Ovary (tissue), 9 donors: ENCODE results near the gene FASTK. TPM values are rescaled to one million over a fixed set of nuclear protein-coding genes. Genes with fewer than 3 reads are reported as not detected.

Source experiments
- DNase-seq, 5 donors: peaks; one replicate each; pipeline ENCODE4 v3.0.0-alpha.2; 2019 to 2020
- H3K27ac ChIP-seq, 2 donors: fragments of 200-600 bp; one replicate each; pipeline versions ENCODE4 v1.5.1 to v1.8.0; 2019 to 2022
- H3K27me3 ChIP-seq: fragments of 200-600 bp; one replicate; pipeline ENCODE4 v1.8.0; 2022
- H3K36me3 ChIP-seq: fragments of 200-600 bp; sonication (generic); one replicate; pipeline ENCODE4 v1.5.1; 2019
- H3K4me1 ChIP-seq: one replicate; pipeline ENCODE4 v1.8.1; 2013; ENCODE audit warnings: mild to moderate bottlenecking, moderate library complexity; ENCODE audit not compliant: insufficient read depth
- H3K4me3 ChIP-seq: fragments of 200-600 bp; sonication (generic); one replicate; pipeline ENCODE4 v1.5.1; 2017
- H3K9me3 ChIP-seq, 2 donors: fragments of 200-600 bp in 1 of 2; sonication (generic) in 1 of 2; one replicate each; pipeline versions ENCODE4 v1.5.1 to v1.8.1; 2013 to 2019; ENCODE audit warnings: mild to moderate bottlenecking in 1 of 2, moderate library complexity in 1 of 2
- EP300 ChIP-seq: sonication (generic); formaldehyde crosslinking; IDR thresholded peaks from one replicate; pipeline ENCODE4 v1.6.1; 2017; ENCODE audit warnings: antibody characterized with exemption
- POLR2A ChIP-seq: fragments of 450-650 bp; IDR thresholded peaks from one replicate; pipeline ENCODE4 v1.6.1; 2017; ENCODE audit warnings: antibody characterized with exemption, mild to moderate bottlenecking, moderate library complexity
- WGBS, 3 donors: extraction: QIAGEN DNeasy Blood & Tissue Kit in 1 of 3; methylation state at CpG; one replicate each; pipeline versions ENCODE4 v1.1.5 to v1.1.7; 2013 to 2017; 5-methylcytosine and 5-hydroxymethylcytosine counted together
- intact Hi-C, 4 donors: fragments of 100-400 bp; cut with DNase I; formaldehyde crosslinking; loops; one replicate each; pipeline versions ENCODE4 v1.11.0 to v1.15.1; 2022 to 2023
- polyA plus RNA-seq, 2 donors: library from polyadenylated mRNA; stranded (reverse); fragments of 200-250 nt in 1 of 2; fragments of 350-450 nt in 1 of 2; fragmentation: Illumina TruSeq in 1 of 2; extraction: RNeasy Lipid Tissue Mini Kit (QIAGEN cat#74804) in 1 of 2; gene quantifications; one replicate each; pipeline ENCODE4 v1.2.3, GENCODE V29; 2013 to 2014
- total RNA-seq, 7 donors: library from RNA; depleted of rRNA in 2 of 7; stranded (reverse); fragments of >200 nt in 2 of 7; fragmentation: NEBNext Ultra II Directional in 3 of 7; extraction: Animal tissue kit (Norgen Biotek cat#: 25700) in 3 of 7; gene quantifications; one replicate each; pipeline versions ENCODE4 v1.1.0 to v1.2.4, GENCODE V29; 2016 to 2023
- TF ChIP-seq, protein P1 (sequence below), 3 donors: fragments of 450-650 bp in 2 of 3; fragments of 200-600 bp in 1 of 3; IDR thresholded peaks; one replicate each; pipeline versions ENCODE4 v1.5.1 to v1.8.0; 2016 to 2022; ENCODE audit warnings: antibody characterized with exemption in 3 of 3, mild to moderate bottlenecking in 1 of 3
- donor health status: DM: no; HTN: no; CAD: no; lungs with moderate emphysema.
- donor health status: DM: no; HTN: no; CAD: no.
- donor health status: Bipolar disorder and iron deficiency.
- donor health status: DM: yes; HTN: yes; CAD: no.
- donor health status: DM: no; HTN: no; CAD: no.
- donor health status: DM: yes; HTN: yes; CAD: no.

Gene FASTK
- total and polyA plus RNA-seq, 9 donors = 5.4 to 95.2 (median 75.8) TPM

DNA sequence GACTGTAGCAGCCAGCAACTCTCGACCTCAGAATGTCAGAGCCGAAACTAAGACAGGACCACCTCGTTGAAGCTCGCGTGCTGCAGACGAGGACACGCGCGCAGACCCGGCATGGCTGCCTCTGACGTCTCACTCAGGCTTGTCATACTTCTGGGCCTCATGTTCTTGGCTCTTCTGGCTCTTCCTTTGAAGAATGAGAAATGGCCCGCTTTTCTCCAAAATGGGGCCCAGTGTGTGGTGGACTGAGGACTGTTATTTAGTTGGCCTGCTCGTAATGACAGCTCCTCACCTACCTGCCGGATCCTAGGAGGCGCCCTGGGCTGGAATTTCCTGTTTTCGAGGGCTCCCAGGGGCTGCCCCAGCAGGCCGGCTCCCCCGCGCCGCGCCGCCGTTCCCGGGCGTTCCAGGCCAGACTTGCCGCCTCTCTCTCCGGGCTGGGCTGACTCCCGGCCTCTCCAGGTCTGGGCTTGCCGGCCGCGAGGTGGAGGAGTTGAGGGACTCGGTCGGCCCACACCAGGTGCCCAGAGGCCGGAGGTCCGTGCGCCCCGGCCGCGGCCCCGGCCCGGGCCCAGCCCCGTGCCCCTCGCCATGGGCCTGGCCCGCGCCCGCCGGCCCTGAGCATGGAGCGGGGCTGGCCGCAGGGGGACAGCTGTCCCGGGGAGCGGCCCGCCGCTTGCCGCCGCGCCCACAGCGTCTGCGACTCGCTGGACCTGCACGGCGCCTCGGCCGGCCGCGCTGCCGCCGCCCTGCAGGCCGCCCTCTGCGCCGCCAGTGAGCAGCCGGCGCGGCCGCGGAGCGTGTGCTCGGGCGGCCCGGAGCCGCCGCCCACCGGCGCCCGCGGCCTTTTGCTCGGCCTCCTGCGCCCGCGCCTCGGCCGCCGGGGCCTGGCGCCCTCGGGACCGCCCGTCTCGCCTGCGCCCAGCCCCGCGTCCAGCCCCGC, 33.8 kb upstream of the FASTK start:
- intact Hi-C loops = loop anchor here in 3 of 4 donors (5.0 to 10.0 kb wide), 5 partner anchors 77 to 217 kb away; no protein-coding TSS in a partner anchor
- TF ChIP-seq EP300 = no peak
- TF ChIP-seq POLR2A = no peak
- TF ChIP-seq, protein P1, sequence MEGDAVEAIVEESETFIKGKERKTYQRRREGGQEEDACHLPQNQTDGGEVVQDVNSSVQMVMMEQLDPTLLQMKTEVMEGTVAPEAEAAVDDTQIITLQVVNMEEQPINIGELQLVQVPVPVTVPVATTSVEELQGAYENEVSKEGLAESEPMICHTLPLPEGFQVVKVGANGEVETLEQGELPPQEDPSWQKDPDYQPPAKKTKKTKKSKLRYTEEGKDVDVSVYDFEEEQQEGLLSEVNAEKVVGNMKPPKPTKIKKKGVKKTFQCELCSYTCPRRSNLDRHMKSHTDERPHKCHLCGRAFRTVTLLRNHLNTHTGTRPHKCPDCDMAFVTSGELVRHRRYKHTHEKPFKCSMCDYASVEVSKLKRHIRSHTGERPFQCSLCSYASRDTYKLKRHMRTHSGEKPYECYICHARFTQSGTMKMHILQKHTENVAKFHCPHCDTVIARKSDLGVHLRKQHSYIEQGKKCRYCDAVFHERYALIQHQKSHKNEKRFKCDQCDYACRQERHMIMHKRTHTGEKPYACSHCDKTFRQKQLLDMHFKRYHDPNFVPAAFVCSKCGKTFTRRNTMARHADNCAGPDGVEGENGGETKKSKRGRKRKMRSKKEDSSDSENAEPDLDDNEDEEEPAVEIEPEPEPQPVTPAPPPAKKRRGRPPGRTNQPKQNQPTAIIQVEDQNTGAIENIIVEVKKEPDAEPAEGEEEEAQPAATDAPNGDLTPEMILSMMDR (IDR thresholded peaks at IDR 0.05) = no peak
- H3K4me3 ChIP-seq = no peak overlapping the region

DNA sequence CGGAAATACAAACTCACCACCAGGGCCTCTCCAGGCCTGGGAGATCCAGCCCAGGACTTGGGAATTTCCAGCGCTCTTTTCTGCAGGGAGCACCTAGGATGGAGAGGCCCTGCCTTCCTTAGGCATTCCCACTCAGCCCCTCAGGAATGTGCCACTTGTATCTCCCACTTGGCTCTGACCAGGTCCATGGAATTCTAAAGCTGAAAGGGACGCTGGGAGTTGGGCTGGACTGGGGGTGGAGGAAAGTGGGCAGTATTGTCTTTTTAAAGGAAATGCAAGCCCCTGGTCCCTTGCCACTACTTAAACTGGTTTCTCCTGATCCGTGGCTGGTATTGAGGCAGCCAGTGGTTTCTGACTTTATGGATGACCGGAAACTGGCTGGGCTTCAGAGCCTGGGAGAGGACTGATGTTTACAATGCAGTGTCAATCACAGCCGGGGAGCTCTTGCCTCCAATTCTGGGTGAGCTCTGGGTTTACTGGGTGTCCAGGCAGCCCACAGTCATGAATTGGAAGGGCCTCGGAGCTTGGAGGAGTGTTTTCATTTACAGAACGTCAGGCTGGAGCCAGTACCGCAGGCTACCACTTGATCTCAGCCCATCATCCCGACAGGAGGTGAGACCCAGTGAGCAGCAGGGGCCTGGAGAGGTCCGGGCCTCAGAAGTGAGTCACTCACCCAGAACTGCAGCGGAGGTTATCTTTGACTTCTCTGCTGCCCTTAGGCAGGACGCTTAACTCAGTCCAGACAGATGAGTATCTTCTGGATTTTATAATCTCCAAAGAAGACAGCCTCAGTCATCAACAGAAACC, 32.9 kb upstream of the FASTK start:
- no peak overlapping the region for H3K4me3 ChIP-seq
- no peaks in the 10 kb centered on the region for H3K27me3 ChIP-seq
- no peaks in the 10 kb centered on the region for H3K9me3 ChIP-seq
- WGBS, 3 donors = 78 to 84% (median 80%) methylated on average over 13 of the region's 13 CpGs
- no peak overlapping the region for H3K27ac ChIP-seq
- no peaks in the 10 kb centered on the region for H3K36me3 ChIP-seq
- peaks cover 7% of the 10 kb centered on the region for H3K4me1 ChIP-seq
- TF ChIP-seq, protein P1 (IDR thresholded peaks at IDR 0.05) = no peak
- TF ChIP-seq POLR2A = no peak
- TF ChIP-seq EP300 = no peak
- intact Hi-C loops = loop anchor here in 3 of 4 donors (5.0 to 10.0 kb wide), 5 partner anchors 76 to 216 kb away; no protein-coding TSS in a partner anchor
- no peak for DNase-seq

More for the DNA sequence above, 33.8 kb upstream of the FASTK start:
- Histone ChIP-seq H3K27ac (no peak overlapping the region), H3K9me3 (no peaks in the 10 kb centered on the region), H3K4me1 (peaks cover 3% of the 10 kb centered on the region), H3K36me3 (no peaks in the 10 kb centered on the region), H3K27me3 (no peaks in the 10 kb centered on the region)
- 28 to 39% (median 29%) methylated on average over 70 to 101 of the region's 101 CpGs for WGBS, 3 donors
- no peak for DNase-seq

DNA sequence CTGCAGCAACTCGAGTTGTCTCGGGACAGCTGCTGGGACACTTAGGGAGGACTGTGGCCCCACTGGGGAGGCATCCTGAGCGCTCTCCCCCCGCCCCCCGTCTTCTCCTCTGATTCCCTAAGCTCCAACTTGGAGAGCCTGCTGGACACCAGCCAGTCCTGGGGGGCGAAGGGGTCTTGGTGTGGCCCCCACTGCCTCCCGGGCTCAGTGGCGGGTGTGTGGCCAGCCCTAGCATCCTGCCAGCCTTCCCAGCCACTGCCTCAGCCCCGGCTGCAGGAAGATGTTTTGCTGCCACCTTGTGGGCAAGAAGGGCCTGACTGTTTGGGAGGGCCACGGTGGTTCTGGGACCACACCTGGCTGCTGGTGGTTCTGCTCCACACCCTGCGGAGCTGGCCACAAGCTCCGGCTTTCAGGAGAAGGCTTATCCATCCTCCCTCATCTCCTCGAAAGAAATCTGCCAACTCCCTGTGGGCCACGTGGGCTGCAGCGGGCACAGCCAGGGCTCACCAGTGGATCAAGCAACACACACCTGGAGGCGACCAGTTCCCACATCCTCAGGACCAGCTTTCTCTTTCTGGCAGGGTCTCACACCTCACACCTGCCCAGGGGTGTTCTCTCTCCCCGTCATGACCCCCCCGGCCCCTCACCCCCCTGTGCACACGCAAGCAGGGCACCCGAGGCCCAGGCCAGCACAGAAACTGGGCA, 30.5 kb upstream of the FASTK start:
- no peaks in the 10 kb centered on the region for H3K9me3 ChIP-seq
- intact Hi-C loops = loop anchor here in 3 of 4 donors (5.0 to 10.0 kb wide), 5 partner anchors 74 to 214 kb away; no protein-coding TSS in a partner anchor
- 42 to 44% (median 42%) methylated on average over 19 to 20 of the region's 20 CpGs for WGBS, 3 donors
- peak; percentile 71 to 84 (median 83) for DNase-seq
- no peak overlapping the region for H3K4me3 ChIP-seq
- H3K36me3 ChIP-seq = no peaks in the 10 kb centered on the region
- H3K27me3 ChIP-seq = no peaks in the 10 kb centered on the region
- H3K4me1 ChIP-seq = peaks cover 7% of the 10 kb centered on the region
- H3K27ac ChIP-seq = no peak overlapping the region
- TF ChIP-seq POLR2A (no peak), EP300 (no peak)
- TF ChIP-seq, protein P1 (IDR thresholded peaks at IDR 0.05) = peak; percentile 80 to 90 (median 88)
